Subcutaneous adipose tissue (tissue), 4 donors: Measurements from ENCODE around the gene LRRFIP1. TPM values are rescaled to one million over a fixed set of nuclear protein-coding genes. Genes with fewer than 3 reads are reported as not detected.

Experiments used
- total RNA-seq, 4 donors: library from RNA; depleted of rRNA; stranded (reverse); fragments of >200 nt; gene quantifications; one replicate each; pipeline ENCODE4 v1.1.0, GENCODE V29; 2016
- TF ChIP-seq, protein P1 (sequence below): fragments of 450-650 bp; IDR thresholded peaks from one replicate; pipeline ENCODE4 v1.5.1; 2016; ENCODE audit warnings: low read depth, mild to moderate bottlenecking, control low read depth, antibody characterized with exemption, moderate library complexity

The LRRFIP1 gene
- total RNA-seq, 4 donors from 2014 or later, result 85.4 to 130 (median 99.6) TPM

DNA sequence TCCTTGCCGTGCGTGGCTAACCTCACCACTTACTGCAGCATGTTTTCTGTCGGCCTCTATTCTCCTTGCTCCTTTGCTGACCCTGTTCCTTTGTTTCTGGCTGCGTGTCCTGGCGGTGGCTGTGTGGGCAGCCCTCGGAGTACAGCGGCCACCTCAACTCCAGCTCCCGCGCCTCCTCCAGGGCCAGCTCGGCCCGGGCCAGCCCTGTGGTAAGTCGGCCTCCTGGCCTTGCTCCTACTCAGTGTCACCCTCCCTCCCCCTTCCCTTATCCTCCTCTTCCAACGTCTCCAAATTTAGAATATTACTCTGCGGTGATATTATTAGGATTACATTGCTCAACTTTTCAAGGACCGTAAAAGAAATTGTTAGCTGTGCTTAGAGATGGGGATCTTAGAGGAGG is 111.7 kb downstream of the LRRFIP1 start:
- TF ChIP-seq, protein P1, sequence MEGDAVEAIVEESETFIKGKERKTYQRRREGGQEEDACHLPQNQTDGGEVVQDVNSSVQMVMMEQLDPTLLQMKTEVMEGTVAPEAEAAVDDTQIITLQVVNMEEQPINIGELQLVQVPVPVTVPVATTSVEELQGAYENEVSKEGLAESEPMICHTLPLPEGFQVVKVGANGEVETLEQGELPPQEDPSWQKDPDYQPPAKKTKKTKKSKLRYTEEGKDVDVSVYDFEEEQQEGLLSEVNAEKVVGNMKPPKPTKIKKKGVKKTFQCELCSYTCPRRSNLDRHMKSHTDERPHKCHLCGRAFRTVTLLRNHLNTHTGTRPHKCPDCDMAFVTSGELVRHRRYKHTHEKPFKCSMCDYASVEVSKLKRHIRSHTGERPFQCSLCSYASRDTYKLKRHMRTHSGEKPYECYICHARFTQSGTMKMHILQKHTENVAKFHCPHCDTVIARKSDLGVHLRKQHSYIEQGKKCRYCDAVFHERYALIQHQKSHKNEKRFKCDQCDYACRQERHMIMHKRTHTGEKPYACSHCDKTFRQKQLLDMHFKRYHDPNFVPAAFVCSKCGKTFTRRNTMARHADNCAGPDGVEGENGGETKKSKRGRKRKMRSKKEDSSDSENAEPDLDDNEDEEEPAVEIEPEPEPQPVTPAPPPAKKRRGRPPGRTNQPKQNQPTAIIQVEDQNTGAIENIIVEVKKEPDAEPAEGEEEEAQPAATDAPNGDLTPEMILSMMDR, result no peak

DNA sequence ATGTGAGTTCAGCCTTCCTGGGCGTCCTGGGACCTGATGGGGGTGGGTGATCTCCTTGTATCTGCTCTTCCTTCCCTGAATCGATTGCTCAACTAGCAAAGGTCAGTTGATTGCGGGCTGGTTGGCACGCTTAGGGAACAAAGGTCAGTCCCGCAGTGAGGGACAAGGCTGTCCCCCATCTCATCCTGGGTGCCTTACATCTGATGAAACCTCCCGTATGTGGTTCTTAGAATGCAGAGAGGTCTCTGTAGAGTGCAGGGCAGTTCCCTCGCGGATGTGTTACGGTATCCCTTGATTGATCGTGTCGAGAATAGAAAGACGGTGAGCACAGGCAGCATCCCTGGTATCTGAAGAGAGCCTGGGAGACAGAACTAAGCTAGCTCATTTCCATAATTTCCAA is 114.8 kb downstream of the LRRFIP1 start:
- TF ChIP-seq, protein P1, result no peak

DNA sequence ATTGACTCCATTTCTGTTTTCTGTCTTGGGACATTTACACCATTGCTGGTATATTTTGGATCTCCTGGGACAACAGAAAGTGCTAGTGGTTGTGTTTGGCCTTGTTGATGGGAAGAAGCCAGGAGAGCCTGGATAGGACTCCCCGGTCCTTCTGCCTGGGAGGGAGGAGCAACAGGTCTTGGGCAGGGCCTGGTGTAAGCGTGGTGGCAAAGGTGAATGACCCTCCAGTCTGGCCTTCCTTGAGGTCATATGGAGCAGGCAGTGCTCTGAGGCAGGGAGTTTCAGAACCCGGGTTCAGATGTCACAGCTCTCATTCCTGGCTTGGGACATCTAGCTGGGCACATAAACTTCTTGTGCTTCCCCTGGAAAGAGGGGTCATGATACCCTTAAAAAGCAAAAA is 115.2 kb downstream of the LRRFIP1 start:
- TF ChIP-seq, protein P1, result no peak

DNA sequence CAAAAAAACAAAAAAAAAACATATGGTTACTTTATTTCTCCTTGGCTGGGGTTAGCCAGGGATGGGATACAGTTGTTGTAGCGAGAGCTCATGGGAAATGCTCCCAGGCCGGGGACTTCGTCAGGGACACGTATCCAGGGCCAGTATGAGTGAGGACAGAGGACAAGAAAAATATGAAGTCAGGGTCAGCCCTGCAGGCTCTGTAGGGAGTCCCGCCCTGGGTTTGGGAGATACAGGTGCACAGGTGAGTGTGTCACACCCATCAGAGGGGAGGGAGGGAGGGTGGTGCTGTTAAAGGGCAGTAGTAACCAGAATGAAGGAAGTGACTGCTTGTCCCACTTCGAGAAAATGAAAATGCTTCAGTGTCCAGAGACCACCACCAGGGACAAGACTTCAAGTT is 115.6 kb downstream of the LRRFIP1 start:
- TF ChIP-seq, protein P1, result no peak

DNA sequence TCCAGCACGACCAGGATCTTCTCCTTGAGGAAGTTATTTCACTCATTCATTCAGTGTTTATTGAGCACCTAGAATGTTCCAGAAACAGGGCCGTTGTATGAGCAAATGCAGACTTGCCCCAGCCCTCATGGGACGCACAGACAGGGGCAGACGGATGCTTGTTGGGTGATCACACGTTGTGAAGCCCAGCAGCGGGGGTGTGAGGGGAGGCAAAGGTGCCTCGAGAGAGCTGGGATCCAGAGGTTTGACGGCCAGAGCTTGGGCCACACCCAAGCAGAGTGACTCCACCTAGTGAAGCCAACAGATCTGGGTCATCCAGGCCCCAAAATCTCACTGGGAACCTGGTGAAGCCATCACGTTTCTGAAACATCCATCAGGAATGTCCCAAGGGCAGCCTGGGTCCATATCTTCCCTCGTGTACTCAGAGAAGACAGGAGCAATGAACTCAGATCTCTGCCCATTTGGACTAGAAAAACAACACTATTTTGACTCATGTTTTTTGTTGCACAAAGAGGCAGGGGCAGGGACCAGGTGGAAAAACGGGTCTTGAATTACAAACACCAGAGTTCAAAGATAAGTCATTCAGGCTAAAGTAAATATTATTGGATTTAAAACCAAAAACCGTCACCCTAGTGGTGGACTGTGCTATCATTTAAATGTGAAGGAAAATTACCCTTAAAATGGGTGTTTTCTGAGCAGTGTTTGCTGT is 116.3 kb downstream of the LRRFIP1 start:
- TF ChIP-seq, protein P1, result no peak

DNA sequence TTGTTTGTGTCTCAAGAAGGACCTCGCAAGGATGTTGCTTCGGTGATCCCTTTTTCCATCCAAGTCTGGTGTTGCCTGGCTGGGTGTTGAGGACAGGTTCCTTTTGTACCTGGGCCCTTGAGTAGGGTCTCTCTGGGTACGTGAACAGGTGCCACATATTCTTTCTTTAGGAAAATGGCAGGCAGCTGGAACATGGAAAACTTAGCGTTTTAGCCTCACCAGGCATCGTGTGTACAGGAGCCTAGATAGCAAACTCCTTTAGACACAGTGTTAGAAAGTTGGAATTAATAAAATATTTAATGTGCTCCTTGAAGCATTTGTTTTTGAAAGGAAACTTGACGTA is 116.9 kb downstream of the LRRFIP1 start:
- TF ChIP-seq, protein P1, result no peak

DNA sequence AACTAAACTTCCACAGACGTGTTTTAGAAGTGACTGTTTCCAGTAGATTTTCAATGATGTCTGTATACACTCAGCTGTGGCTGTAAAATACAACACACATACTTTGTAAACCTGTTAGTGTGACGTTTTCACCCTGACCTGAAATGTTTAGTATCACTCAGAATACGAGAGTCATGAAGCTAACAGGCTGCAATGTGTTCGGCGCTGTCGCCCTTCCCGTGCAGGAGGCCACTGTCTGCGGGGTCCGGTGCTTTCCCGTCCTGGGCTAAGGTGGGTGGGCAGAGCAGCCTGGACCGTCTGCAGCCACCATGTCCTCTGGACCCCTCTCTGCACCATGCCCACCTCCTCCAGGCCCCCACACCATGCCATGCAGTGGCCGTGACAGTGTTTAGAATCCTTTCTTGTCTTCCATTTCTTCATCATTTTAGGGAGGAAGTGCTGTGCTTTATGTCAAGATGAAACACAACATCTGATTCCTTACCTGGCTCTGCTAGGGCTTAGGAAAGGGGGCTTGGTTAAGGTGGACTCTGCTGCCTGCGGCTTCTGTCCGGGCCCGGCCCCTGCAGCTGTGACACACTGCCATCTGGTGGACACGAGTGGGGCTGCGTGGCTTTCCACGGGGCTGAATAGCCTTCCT is 117.3 kb downstream of the LRRFIP1 start:
- TF ChIP-seq, protein P1, result no peak
